K562 (cell line): Measurements from ENCODE around the gene POU2AF1. TPM values are rescaled to one million over a fixed set of nuclear protein-coding genes. Genes with fewer than 3 reads are reported as not detected.

Source experiments
- ATAC-seq: fragments of 200-7000 bp; cut with Tn5 transposase; 3 replicates; pipeline ENCODE4 v1.9.1; 2020; ENCODE audit warnings: moderate library complexity
- BruUV-seq: library from RNA; stranded (reverse); fragments of 400-500 nt; replicated peaks from 2 replicates; lab custom pipeline; 2021; lab: Mats Ljungman, UMichigan
- CTCF ChIA-PET: fragments of 300-600 bp; formaldehyde crosslinking; extraction: SDS; loops from one replicate; lab custom pipeline; 2021; ENCODE audit warnings: low intra/inter-chr PET ratio; lab: Yijun Ruan, JAX
- POLR2A ChIA-PET: fragments of 300-600, 350-650 bp; sonication (Branson Sonifier 250); formaldehyde crosslinking; extraction: SDS; loops from one replicate; lab custom pipeline; 2021; ENCODE audit warnings: antibody characterized with exemption, inconsistent platforms; lab: Yijun Ruan, JAX
- DNase-seq, 4 experiments: peaks; one replicate each; pipeline versions ENCODE4 v3.0.0 to v3.0.0-alpha.2; 2011 to 2018; ENCODE audit warnings: low spot score in 3 of 4, mixed read lengths in 3 of 4; ENCODE audit errors: extremely low read depth in 1 of 4
- FAIRE-seq: peaks from 2 replicates; lab custom pipeline; 2011; peaks lifted over from hg19 to GRCh38; lab: Jason Lieb, UNC
- H2AFZ ChIP-seq: 2 replicates; pipeline ENCODE4 v1.6.0; 2011; ENCODE audit warnings: low read depth, low read length, control low read depth, inconsistent platforms
- H3K27ac ChIP-seq: fragments of 200-600 bp; 3 replicates; pipeline ENCODE4 v1.8.0; 2011; ENCODE audit warnings: low read depth, mild to moderate bottlenecking, control low read depth, inconsistent platforms, low read length, moderate library complexity, mixed read lengths; ENCODE audit errors: extremely low read depth
- H3K27me3 ChIP-seq, 2 experiments: fragments of 300-600 bp in 1 of 2; 2 replicates in 1 of 2; 3 replicates in 1 of 2; pipeline versions ENCODE4 v1.6.0 to v1.8.0; 2011; ENCODE audit warnings: inconsistent platforms in 2 of 2, low read length in 2 of 2, mild to moderate bottlenecking in 1 of 2, mixed read lengths in 1 of 2, moderate library complexity in 1 of 2; ENCODE audit not compliant: control insufficient read depth in 2 of 2, insufficient read depth in 2 of 2
- H3K36me3 ChIP-seq: fragments of 300-600 bp; 3 replicates; pipeline ENCODE4 v1.8.0; 2011; ENCODE audit warnings: mild to moderate bottlenecking, low read length, inconsistent platforms; ENCODE audit not compliant: control insufficient read depth, insufficient read depth
- H3K4me1 ChIP-seq, 2 experiments: fragments of 200-600 bp in 1 of 2; replicated peaks in 1 of 2; 2 replicates in 1 of 2; 3 replicates in 1 of 2; pipeline versions ENCODE4 v1.5.1 to v1.8.0; 2011; ENCODE audit warnings: inconsistent platforms in 2 of 2, low read length in 2 of 2, mild to moderate bottlenecking in 1 of 2, mixed read lengths in 1 of 2, moderate library complexity in 1 of 2; ENCODE audit not compliant: control insufficient read depth in 2 of 2, insufficient read depth in 2 of 2
- H3K4me2 ChIP-seq: 2 replicates; pipeline ENCODE4 v1.6.1; 2011; ENCODE audit warnings: low read length, control low read depth, inconsistent platforms, mixed read lengths; ENCODE audit not compliant: insufficient read depth
- H3K4me3 ChIP-seq: fragments of 200-600 bp; sonication (generic), shearing (Covaris generic); 2 replicates; pipeline ENCODE4 v1.5.1; 2016; ENCODE audit warnings: control low read depth, inconsistent platforms
- H3K79me2 ChIP-seq: fragments of 200-600 bp; 3 replicates; pipeline ENCODE4 v1.8.0; 2011; ENCODE audit warnings: low read length, inconsistent platforms; ENCODE audit not compliant: control insufficient read depth, insufficient read depth
- H3K9ac ChIP-seq, 2 experiments: 2 replicates each; pipeline versions ENCODE4 v1.6.0 to v1.6.1; 2011; ENCODE audit warnings: low read depth in 2 of 2, low read length in 2 of 2, control low read depth in 1 of 2, inconsistent platforms in 1 of 2, mild to moderate bottlenecking in 1 of 2, mixed read lengths in 1 of 2; ENCODE audit not compliant: insufficient read depth in 1 of 2
- H3K9me1 ChIP-seq: one replicate; pipeline ENCODE4 v1.6.0; 2011; ENCODE audit warnings: inconsistent platforms, mild to moderate bottlenecking, low read length, moderate library complexity; ENCODE audit not compliant: control insufficient read depth, insufficient read depth
- H3K9me3 ChIP-seq: replicated peaks from 2 replicates; pipeline ENCODE4 v1.5.1; 2011; ENCODE audit warnings: low read depth, low read length, inconsistent platforms; ENCODE audit not compliant: control insufficient read depth, insufficient read depth
- H4K20me1 ChIP-seq: replicated peaks from 2 replicates; pipeline ENCODE4 v1.6.1; 2011; ENCODE audit warnings: low read length, inconsistent platforms, mixed read lengths; ENCODE audit not compliant: control insufficient read depth, insufficient read depth
- ETS2 ChIP-seq: IDR thresholded peaks from 2 replicates; pipeline ENCODE4 v1.6.1; 2016; ENCODE audit warnings: borderline replicate concordance, missing genetic modification characterization, mild to moderate bottlenecking, moderate library complexity, missing compliant biosample characterization; ENCODE audit not compliant: poor library complexity, severe bottlenecking
- HNRNPH1 ChIP-seq: fragments of 200-400 bp; formaldehyde crosslinking; optimal IDR thresholded peaks from 2 replicates; pipeline ENCODE3; 2017; ENCODE audit warnings: low read depth, mild to moderate bottlenecking, low read length, moderate library complexity
- MAFF ChIP-seq: IDR thresholded peaks from 2 replicates; pipeline ENCODE4 v1.6.1; 2012; ENCODE audit warnings: low read length, improper control_type of control experiment
- PHF21A ChIP-seq: fragments of 450-650 bp; IDR thresholded peaks from 2 replicates; pipeline ENCODE4 v1.6.1; 2017; ENCODE audit warnings: low read depth, borderline replicate concordance
- POLR2AphosphoS2 ChIP-seq: IDR thresholded peaks from 2 replicates; pipeline ENCODE4 v1.6.1; 2012; ENCODE audit warnings: low read length, improper control_type of control experiment
- RBM17 ChIP-seq: fragments of 200-400 bp; formaldehyde crosslinking; IDR thresholded peaks from 2 replicates; pipeline ENCODE4 v1.6.1; 2017; ENCODE audit warnings: low read depth, mild to moderate bottlenecking, low read length, borderline replicate concordance
- THRAP3 ChIP-seq: fragments of 450-650 bp; IDR thresholded peaks from 2 replicates; pipeline ENCODE4 v1.6.1; 2016; ENCODE audit warnings: mild to moderate bottlenecking, inconsistent platforms, borderline replicate concordance
- ZZZ3 ChIP-seq: fragments of 450-650 bp; IDR thresholded peaks from 2 replicates; pipeline ENCODE4 v1.6.1; 2016; ENCODE audit warnings: antibody characterized with exemption, mild to moderate bottlenecking, moderate library complexity
- WGBS: fragments of 100-300 bp; shearing (Covaris generic); methylation state at CpG from one replicate; pipeline ENCODE4 v1.1.6; 2016; ENCODE audit warnings: low coverage, mixed read lengths; ENCODE audit not compliant: insufficient coverage; ENCODE audit errors: missing lambda C conversion rate; 5-methylcytosine and 5-hydroxymethylcytosine counted together
- in situ Hi-C: fragments of 300-500 bp; cut with MboI; formaldehyde crosslinking; loops from 4 replicates; pipeline ENCODE4 v1.15.0; 2018; ENCODE audit warnings: inconsistent platforms, mixed read lengths
- intact Hi-C: fragments of 100-400 bp; cut with micrococcal nuclease; formaldehyde crosslinking; loops from 2 replicates; pipeline ENCODE4 v1.14.2; 2022
- polyA plus RNA-seq, 8 experiments: library from polyadenylated mRNA; depleted of rRNA in 4 of 8; stranded (reverse) in 5 of 8; unstranded in 3 of 8; fragments of >200 nt; fragmentation: Nextera tagmentation in 2 of 8; fragmentation: Illumina TruSeq in 1 of 8; extraction: Ambion mirVana in 2 of 8; extraction: Trizol in 1 of 8; gene quantifications; 2 replicates each; pipeline versions ENCODE4 v1.2.1 to v1.2.3, GENCODE V29; 2011 to 2014; ENCODE audit warnings: inconsistent platforms in 1 of 8, missing spikeins in 1 of 8
- total RNA-seq, 7 experiments: library from RNA; depleted of rRNA in 6 of 7; stranded (reverse); fragments of >200 nt in 6 of 7; fragmentation: Illumina TruSeq in 2 of 7; extraction: Trizol in 2 of 7; gene quantifications; 2 replicates each; pipeline versions ENCODE4 v1.2.1 to v1.2.3, GENCODE V29; 2011 to 2021; ENCODE audit warnings: low replicate concordance in 1 of 7
- TF ChIP-seq, protein P1 (sequence below): fragments of 450-650 bp; IDR thresholded peaks from 2 replicates; pipeline ENCODE4 v1.6.1; 2016; ENCODE audit warnings: mild to moderate bottlenecking
- TF ChIP-seq, protein P2 (sequence below): fragments of 450-650 bp; IDR thresholded peaks from 2 replicates; pipeline ENCODE4 v1.7.1; 2018; ENCODE audit warnings: mild to moderate bottlenecking, low read depth; ENCODE audit not compliant: partially characterized antibody
- TF ChIP-seq, protein P3 (sequence below), 2 experiments: fragments of 450-650 bp; IDR thresholded peaks; 2 replicates each; pipeline ENCODE4 v1.6.1; 2018; ENCODE audit warnings: mild to moderate bottlenecking in 2 of 2, low read depth in 1 of 2; ENCODE audit not compliant: partially characterized antibody in 2 of 2

Gene POU2AF1
- total and polyA plus RNA-seq, 9 of the 15 experiments (the other 6 are each of a cell fraction or from before 2014, with no cell fraction given), result 0.09 TPM; not detected in 8

DNA sequence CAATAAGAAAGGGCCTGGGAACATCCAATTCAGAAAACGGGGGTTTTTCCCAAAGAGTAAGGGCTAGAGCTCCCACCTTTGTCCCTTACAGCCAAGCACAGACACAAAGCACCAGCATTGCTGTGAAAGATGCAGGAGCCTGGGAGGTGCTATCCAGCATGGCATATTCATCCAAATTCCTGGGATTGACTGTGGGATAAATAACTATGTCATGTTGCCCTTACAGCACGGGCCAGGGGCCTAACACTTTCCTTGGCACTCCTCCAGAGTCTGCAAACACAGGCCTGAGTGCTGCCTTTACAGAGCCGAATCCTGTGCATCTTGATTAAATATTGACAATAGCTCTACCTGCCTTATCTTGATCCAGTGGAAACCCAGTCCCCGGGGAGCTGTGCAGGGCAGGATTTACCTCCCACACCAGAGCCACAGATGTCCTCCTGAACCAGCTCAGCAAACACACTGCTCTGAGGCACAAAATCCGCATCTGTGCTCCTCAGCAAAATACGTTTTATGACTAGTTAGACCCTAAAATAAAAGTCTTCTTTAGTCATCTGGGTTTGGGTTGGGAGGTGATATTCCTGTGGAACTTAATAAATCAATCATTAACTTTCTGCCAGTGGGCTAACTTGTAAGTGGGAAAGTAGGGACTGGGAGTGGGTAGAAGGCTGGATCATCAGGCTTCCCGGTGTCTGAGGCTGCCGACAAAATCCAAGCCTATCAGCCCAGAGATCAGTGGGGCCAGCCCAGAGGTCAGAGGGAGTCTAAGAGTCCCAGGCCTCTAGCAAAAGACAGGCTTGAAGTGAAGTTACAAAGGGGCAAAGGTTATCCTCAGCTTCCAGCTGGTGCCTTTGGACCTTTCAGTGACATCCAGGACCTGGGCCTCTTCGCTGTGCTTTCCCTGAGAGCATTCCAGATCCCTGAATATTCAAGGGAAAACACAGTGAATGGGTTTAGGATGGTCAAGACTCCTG is 44.3 kb downstream of the POU2AF1 start:
- ATAC-seq, result no peak
- Histone ChIP-seq H3K4me1 (no peaks in the 10 kb centered on the region), H3K27me3 (no peaks in the 10 kb centered on the region), H3K9ac (no peak overlapping the region), H3K4me3 (no peak overlapping the region), H2AFZ (no peak overlapping the region), H3K27ac (no peak overlapping the region), H3K79me2 (no peaks in the 10 kb centered on the region), H3K4me2 (no peak overlapping the region), H3K9me1 (no peaks in the 10 kb centered on the region), H4K20me1 (no peaks in the 10 kb centered on the region), H3K9me3 (no peaks in the 10 kb centered on the region), H3K36me3 (no peaks in the 10 kb centered on the region)
- WGBS, result under 1% methylated on average over 9 of the region's 9 CpGs
- DNase-seq, result no peak
- intact Hi-C loops, result no loop called here
- ChIA-PET CTCF (no interaction called here), POLR2A (interaction anchor here (0.6 to 2.4 kb wide), 2 partner anchors 11 to 88 kb away, joined by 3 to 9 read pairs; no protein-coding TSS in a partner anchor)
- no peak for TF ChIP-seq HNRNPH1
- TF ChIP-seq RBM17, result no peak
- TF ChIP-seq, protein P1, sequence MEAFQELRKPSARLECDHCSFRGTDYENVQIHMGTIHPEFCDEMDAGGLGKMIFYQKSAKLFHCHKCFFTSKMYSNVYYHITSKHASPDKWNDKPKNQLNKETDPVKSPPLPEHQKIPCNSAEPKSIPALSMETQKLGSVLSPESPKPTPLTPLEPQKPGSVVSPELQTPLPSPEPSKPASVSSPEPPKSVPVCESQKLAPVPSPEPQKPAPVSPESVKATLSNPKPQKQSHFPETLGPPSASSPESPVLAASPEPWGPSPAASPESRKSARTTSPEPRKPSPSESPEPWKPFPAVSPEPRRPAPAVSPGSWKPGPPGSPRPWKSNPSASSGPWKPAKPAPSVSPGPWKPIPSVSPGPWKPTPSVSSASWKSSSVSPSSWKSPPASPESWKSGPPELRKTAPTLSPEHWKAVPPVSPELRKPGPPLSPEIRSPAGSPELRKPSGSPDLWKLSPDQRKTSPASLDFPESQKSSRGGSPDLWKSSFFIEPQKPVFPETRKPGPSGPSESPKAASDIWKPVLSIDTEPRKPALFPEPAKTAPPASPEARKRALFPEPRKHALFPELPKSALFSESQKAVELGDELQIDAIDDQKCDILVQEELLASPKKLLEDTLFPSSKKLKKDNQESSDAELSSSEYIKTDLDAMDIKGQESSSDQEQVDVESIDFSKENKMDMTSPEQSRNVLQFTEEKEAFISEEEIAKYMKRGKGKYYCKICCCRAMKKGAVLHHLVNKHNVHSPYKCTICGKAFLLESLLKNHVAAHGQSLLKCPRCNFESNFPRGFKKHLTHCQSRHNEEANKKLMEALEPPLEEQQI, result no peak
- no peak for TF ChIP-seq THRAP3
- TF ChIP-seq ETS2 (tag), result no peak
- TF ChIP-seq, protein P2, sequence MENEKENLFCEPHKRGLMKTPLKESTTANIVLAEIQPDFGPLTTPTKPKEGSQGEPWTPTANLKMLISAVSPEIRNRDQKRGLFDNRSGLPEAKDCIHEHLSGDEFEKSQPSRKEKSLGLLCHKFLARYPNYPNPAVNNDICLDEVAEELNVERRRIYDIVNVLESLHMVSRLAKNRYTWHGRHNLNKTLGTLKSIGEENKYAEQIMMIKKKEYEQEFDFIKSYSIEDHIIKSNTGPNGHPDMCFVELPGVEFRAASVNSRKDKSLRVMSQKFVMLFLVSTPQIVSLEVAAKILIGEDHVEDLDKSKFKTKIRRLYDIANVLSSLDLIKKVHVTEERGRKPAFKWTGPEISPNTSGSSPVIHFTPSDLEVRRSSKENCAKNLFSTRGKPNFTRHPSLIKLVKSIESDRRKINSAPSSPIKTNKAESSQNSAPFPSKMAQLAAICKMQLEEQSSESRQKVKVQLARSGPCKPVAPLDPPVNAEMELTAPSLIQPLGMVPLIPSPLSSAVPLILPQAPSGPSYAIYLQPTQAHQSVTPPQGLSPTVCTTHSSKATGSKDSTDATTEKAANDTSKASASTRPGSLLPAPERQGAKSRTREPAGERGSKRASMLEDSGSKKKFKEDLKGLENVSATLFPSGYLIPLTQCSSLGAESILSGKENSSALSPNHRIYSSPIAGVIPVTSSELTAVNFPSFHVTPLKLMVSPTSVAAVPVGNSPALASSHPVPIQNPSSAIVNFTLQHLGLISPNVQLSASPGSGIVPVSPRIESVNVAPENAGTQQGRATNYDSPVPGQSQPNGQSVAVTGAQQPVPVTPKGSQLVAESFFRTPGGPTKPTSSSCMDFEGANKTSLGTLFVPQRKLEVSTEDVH, result no peak
- TF ChIP-seq POLR2AphosphoS2, result no peak
- no peak for TF ChIP-seq MAFF
- no peak for TF ChIP-seq ZZZ3
- no peak for TF ChIP-seq PHF21A
- TF ChIP-seq, protein P3, sequence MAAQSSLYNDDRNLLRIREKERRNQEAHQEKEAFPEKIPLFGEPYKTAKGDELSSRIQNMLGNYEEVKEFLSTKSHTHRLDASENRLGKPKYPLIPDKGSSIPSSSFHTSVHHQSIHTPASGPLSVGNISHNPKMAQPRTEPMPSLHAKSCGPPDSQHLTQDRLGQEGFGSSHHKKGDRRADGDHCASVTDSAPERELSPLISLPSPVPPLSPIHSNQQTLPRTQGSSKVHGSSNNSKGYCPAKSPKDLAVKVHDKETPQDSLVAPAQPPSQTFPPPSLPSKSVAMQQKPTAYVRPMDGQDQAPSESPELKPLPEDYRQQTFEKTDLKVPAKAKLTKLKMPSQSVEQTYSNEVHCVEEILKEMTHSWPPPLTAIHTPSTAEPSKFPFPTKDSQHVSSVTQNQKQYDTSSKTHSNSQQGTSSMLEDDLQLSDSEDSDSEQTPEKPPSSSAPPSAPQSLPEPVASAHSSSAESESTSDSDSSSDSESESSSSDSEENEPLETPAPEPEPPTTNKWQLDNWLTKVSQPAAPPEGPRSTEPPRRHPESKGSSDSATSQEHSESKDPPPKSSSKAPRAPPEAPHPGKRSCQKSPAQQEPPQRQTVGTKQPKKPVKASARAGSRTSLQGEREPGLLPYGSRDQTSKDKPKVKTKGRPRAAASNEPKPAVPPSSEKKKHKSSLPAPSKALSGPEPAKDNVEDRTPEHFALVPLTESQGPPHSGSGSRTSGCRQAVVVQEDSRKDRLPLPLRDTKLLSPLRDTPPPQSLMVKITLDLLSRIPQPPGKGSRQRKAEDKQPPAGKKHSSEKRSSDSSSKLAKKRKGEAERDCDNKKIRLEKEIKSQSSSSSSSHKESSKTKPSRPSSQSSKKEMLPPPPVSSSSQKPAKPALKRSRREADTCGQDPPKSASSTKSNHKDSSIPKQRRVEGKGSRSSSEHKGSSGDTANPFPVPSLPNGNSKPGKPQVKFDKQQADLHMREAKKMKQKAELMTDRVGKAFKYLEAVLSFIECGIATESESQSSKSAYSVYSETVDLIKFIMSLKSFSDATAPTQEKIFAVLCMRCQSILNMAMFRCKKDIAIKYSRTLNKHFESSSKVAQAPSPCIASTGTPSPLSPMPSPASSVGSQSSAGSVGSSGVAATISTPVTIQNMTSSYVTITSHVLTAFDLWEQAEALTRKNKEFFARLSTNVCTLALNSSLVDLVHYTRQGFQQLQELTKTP (IDR thresholded peaks at IDR 0.05; ENCODE audit: low read depth in 1 of 2, partially characterized antibody in 2 of 2), result no peak
- BruUV-seq, result no TSS peak
- in situ Hi-C loops, result no loop called here
- FAIRE-seq, result no peak
